H1 (cell line): ENCODE results near the gene CYP1A1. TPM values are rescaled to one million over a fixed set of nuclear protein-coding genes. Genes with fewer than 3 reads are reported as not detected.

ENCODE experiments used
- EZH2 ChIP-seq: fragments of 200-600 bp; sonication (generic); IDR thresholded peaks from 2 replicates; pipeline ENCODE4 v1.7.1; 2012; ENCODE audit warnings: low read depth, mild to moderate bottlenecking, moderate library complexity, low read length, inconsistent platforms; ENCODE audit not compliant: severe bottlenecking
- FOSL1 ChIP-seq: IDR thresholded peaks from 2 replicates; pipeline ENCODE4 v1.6.1; 2011; ENCODE audit warnings: mild to moderate bottlenecking, low read depth, low read length, moderate library complexity; ENCODE audit not compliant: insufficient read depth
- JUN ChIP-seq: IDR thresholded peaks from 2 replicates; pipeline ENCODE4 v1.6.1; 2011; ENCODE audit warnings: low read depth, mild to moderate bottlenecking, improper control_type of control experiment, low read length
- TAF7 ChIP-seq: optimal IDR thresholded peaks from 2 replicates; pipeline ENCODE3; 2011; ENCODE audit warnings: low read depth, mild to moderate bottlenecking, inconsistent platforms, low read length, moderate library complexity, borderline replicate concordance
- TBP ChIP-seq: IDR thresholded peaks from 2 replicates; pipeline ENCODE4 v1.6.1; 2011; ENCODE audit warnings: low read depth, low read length, improper control_type of control experiment
- polyA plus RNA-seq, 7 experiments: library from polyadenylated mRNA; depleted of rRNA in 3 of 7; stranded (reverse) in 5 of 7; unstranded in 2 of 7; fragments of >200 nt in 5 of 7; fragments of 200-250 nt in 2 of 7; gene quantifications; 1 replicate in 5 of 7; 2 replicates in 1 of 7; 4 replicates in 1 of 7; pipeline versions ENCODE4 v1.2.1 to v1.2.3, GENCODE V29; 2011 to 2013; ENCODE audit warnings: missing spikeins in 2 of 7, mixed read lengths in 2 of 7
- total RNA-seq: library from RNA; stranded (reverse); fragmentation: NEBNext Ultra II Directional; extraction: Animal tissue kit (Norgen Biotek cat#: 25700); gene quantifications from 2 replicates; pipeline ENCODE4 v1.2.1, GENCODE V29; 2021
- TF ChIP-seq, protein P1 (sequence below): IDR thresholded peaks from 2 replicates; pipeline ENCODE4 v1.6.1; 2012; ENCODE audit warnings: inconsistent platforms

The CYP1A1 gene
- total and polyA plus RNA-seq, 2 of the 8 experiments (the other 6 are each of a cell fraction or from before 2014, with no cell fraction given): 0.32 to 0.35 TPM

DNA sequence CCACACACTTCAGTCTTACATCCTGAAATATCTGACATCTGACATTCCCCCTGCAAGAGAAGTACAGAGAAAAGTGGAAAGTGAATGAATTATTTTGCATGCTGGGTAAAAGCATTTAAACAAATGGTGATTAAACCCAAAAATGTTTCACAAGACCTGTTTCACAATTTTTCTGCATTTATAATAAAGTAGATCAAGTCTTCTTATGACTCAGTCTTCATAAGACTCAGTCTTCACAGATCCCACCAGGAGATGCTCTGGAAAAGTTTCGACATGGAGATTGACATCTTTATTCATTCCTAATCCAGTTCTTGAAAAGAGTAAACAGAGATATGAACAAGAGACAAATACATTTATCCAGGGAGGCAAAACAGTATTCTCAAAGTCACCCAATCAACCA is 16.3 kb downstream of the CYP1A1 start (continued):
- TF ChIP-seq, protein P1, sequence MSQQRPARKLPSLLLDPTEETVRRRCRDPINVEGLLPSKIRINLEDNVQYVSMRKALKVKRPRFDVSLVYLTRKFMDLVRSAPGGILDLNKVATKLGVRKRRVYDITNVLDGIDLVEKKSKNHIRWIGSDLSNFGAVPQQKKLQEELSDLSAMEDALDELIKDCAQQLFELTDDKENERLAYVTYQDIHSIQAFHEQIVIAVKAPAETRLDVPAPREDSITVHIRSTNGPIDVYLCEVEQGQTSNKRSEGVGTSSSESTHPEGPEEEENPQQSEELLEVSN: no peak
- TF ChIP-seq FOSL1: no peak
- TF ChIP-seq EZH2: no peak
- no peak for TF ChIP-seq JUN
- TF ChIP-seq TAF7: no peak
- TF ChIP-seq TBP: no peak
